Uterus (tissue), 2 donors: ENCODE measurements around the gene SP140.

Source experiments
- POLR2A ChIP-seq, 2 donors: fragments of 450-650 bp; IDR thresholded peaks; one replicate each; pipeline ENCODE4 v1.6.1; 2016; ENCODE audit warnings: antibody characterized with exemption in 2 of 2, mild to moderate bottlenecking in 1 of 2, moderate library complexity in 1 of 2
- TF ChIP-seq, protein P1 (sequence below), 4 experiments: fragments of 200-600 bp in 2 of 4; fragments of 450-650 bp in 2 of 4; sonication (generic) in 2 of 4; IDR thresholded peaks; one replicate each; pipeline ENCODE4 v1.5.1; 2016 to 2019; ENCODE audit warnings: antibody characterized with exemption in 4 of 4, mild to moderate bottlenecking in 2 of 4, moderate library complexity in 1 of 4

DNA sequence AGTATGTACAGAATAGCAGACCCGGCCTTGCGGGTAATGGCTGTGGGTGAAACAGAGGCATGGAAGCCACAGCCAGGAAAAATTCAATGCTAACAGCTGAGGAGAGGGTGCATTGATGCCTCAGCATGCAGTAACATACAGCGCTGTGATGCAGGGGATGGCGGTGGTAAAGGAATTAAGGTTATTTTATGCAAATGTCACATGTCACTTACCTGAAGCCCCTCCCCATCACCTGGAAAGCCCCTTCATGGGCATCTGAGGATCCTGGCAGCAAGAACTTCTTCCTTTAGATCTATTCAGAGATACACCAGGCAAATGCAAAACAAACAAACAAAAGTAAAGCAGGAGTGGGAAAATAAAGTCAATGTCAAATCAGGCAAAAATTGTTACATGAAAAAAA is 4.0 kb upstream of the SP140 start:
- TF ChIP-seq, protein P1, sequence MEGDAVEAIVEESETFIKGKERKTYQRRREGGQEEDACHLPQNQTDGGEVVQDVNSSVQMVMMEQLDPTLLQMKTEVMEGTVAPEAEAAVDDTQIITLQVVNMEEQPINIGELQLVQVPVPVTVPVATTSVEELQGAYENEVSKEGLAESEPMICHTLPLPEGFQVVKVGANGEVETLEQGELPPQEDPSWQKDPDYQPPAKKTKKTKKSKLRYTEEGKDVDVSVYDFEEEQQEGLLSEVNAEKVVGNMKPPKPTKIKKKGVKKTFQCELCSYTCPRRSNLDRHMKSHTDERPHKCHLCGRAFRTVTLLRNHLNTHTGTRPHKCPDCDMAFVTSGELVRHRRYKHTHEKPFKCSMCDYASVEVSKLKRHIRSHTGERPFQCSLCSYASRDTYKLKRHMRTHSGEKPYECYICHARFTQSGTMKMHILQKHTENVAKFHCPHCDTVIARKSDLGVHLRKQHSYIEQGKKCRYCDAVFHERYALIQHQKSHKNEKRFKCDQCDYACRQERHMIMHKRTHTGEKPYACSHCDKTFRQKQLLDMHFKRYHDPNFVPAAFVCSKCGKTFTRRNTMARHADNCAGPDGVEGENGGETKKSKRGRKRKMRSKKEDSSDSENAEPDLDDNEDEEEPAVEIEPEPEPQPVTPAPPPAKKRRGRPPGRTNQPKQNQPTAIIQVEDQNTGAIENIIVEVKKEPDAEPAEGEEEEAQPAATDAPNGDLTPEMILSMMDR (IDR thresholded peaks at IDR 0.05) = no peak
- no peak for TF ChIP-seq POLR2A (IDR thresholded peaks at IDR 0.05)
